K562 treated with DMSO at 1 percent for 12 hours (cell line): ENCODE measurements around the gene MACO1. TPM values are rescaled to one million over a fixed set of nuclear protein-coding genes. Genes with fewer than 3 reads are reported as not detected.

Experiments
- total RNA-seq: library from RNA; unstranded; fragments of 300-600 nt; gene quantifications from 2 replicates; pipeline ENCODE4 v1.2.3, GENCODE V29; 2022; ENCODE audit not compliant: insufficient read depth

Gene MACO1
- total RNA-seq: 10.3 and 20.5 TPM in 2 replicates

GRCh38 chr1:25430073-25430966 lies at the start of gene MACO1:
MACO1 (plus strand) TSS chr1:25430897; CDS start chr1:25431099, 202 bp downstream.

GRCh38 chr1:25420715-25421114 lies 10.0 kb upstream of the MACO1 start, which contains the start of gene RHCE:
RHCE (minus strand) TSS chr1:25420825; CDS start chr1:25420786, 39 bp downstream.

GRCh38 chr1:25543425-25544242 lies 112.9 kb downstream of the MACO1 start, which contains the start of gene LDLRAP1:
LDLRAP1 (plus strand) TSS chr1:25543606; CDS start chr1:25543699, 93 bp downstream.

Other genes with a start within 250 kb of the MACO1 start
- 65.3 and 91.5 TPM in 2 replicates for gene SYF2, start 198.4 kb upstream of the MACO1 start, total RNA-seq
- 78.5 and 191 TPM in 2 replicates for gene RSRP1, start 183.4 kb upstream of the MACO1 start, total RNA-seq
- 6.8 TPM in 2 replicates for gene RHD, start 158.4 kb upstream of the MACO1 start, total RNA-seq
- 91.4 and 128 TPM in 2 replicates for gene TMEM50A, start 92.6 kb upstream of the MACO1 start, total RNA-seq
- 11.7 and 14.0 TPM in 2 replicates for gene RHCE, start 10.1 kb upstream of the MACO1 start, total RNA-seq
- gene LDLRAP1, start 112.7 kb downstream of the MACO1 start, total RNA-seq: 22.4 and 39.1 TPM in 2 replicates
- 1.1 and 2.8 TPM in 2 replicates for gene MAN1C1, start 185.9 kb downstream of the MACO1 start, total RNA-seq